ENCODE measurements around the gene PERM1. TPM values are rescaled to one million over a fixed set of nuclear protein-coding genes. Genes with fewer than 3 reads are reported as not detected.

Gene PERM1
- total and polyA plus RNA-seq, 9 of the 15 experiments (the other 6 are each of a cell fraction or from before 2014, with no cell fraction given), result not detected

GRCh38 chr1:1000357-1001056 lies 18.6 kb upstream of the PERM1 start (continued):
- TF ChIP-seq, protein P1, sequence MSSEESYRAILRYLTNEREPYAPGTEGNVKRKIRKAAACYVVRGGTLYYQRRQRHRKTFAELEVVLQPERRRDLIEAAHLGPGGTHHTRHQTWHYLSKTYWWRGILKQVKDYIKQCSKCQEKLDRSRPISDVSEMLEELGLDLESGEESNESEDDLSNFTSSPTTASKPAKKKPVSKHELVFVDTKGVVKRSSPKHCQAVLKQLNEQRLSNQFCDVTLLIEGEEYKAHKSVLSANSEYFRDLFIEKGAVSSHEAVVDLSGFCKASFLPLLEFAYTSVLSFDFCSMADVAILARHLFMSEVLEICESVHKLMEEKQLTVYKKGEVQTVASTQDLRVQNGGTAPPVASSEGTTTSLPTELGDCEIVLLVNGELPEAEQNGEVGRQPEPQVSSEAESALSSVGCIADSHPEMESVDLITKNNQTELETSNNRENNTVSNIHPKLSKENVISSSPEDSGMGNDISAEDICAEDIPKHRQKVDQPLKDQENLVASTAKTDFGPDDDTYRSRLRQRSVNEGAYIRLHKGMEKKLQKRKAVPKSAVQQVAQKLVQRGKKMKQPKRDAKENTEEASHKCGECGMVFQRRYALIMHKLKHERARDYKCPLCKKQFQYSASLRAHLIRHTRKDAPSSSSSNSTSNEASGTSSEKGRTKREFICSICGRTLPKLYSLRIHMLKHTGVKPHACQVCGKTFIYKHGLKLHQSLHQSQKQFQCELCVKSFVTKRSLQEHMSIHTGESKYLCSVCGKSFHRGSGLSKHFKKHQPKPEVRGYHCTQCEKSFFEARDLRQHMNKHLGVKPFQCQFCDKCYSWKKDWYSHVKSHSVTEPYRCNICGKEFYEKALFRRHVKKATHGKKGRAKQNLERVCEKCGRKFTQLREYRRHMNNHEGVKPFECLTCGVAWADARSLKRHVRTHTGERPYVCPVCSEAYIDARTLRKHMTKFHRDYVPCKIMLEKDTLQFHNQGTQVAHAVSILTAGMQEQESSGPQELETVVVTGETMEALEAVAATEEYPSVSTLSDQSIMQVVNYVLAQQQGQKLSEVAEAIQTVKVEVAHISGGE (CRISPR knock-in tag; IDR thresholded peaks at IDR 0.05), result peak in 1 of 3 experiments; percentile 76; a peak in 2 of 6 replicates
- TF ChIP-seq IRF2 (CRISPR knock-in tag; IDR thresholded peaks at IDR 0.05) (peak; percentile 92), POLR2AphosphoS5 (IDR thresholded peaks at IDR 0.05; ENCODE audit: control insufficient read depth, insufficient read depth, low read depth, low read length) (0 out of 2 replicates have a peak, but pooled peaks have one; percentile 24), CBFA2T2 (conservative IDR thresholded peaks at IDR 0.05) (peak; percentile 46; the same call in 1 of the 2 replicates), PKNOX1 (IDR thresholded peaks at IDR 0.05) (no peak), CREM (IDR thresholded peaks at IDR 0.05; ENCODE audit: low read depth) (peak; percentile 100), ZBTB9 (CRISPR knock-in tag; IDR thresholded peaks at IDR 0.05) (peak; percentile 92), MAX (CRISPR knock-in tag; IDR thresholded peaks at IDR 0.05) (peak; percentile 100), CHCHD3 (CRISPR knock-in tag; IDR thresholded peaks at IDR 0.05) (no peak), FOXO4 (CRISPR knock-in tag; IDR thresholded peaks at IDR 0.05) (0 out of 2 replicates have a peak, but pooled peaks have one; percentile 51), NEUROD1 (IDR thresholded peaks at IDR 0.05; ENCODE audit: borderline replicate concordance, low read depth, low read length, partially characterized antibody) (peak; percentile 35), SMARCA4 (IDR thresholded peaks at IDR 0.05) (0 out of 2 replicates have a peak, but pooled peaks have one; percentile 14), SAP30 (IDR thresholded peaks at IDR 0.05; ENCODE audit: borderline replicate concordance, insufficient read depth, low read depth, low read length, poor library complexity, severe bottlenecking) (peak; percentile 50), NRF1 (conservative IDR thresholded peaks at IDR 0.05 in 1 of 2, IDR thresholded peaks at IDR 0.05 in 1 of 2) (peak; percentile 66 to 77), ILF3 (IDR thresholded peaks at IDR 0.05; ENCODE audit: borderline replicate concordance) (no peak; the same call in 1 of the 2 replicates)
- TF ChIP-seq, protein P2, sequence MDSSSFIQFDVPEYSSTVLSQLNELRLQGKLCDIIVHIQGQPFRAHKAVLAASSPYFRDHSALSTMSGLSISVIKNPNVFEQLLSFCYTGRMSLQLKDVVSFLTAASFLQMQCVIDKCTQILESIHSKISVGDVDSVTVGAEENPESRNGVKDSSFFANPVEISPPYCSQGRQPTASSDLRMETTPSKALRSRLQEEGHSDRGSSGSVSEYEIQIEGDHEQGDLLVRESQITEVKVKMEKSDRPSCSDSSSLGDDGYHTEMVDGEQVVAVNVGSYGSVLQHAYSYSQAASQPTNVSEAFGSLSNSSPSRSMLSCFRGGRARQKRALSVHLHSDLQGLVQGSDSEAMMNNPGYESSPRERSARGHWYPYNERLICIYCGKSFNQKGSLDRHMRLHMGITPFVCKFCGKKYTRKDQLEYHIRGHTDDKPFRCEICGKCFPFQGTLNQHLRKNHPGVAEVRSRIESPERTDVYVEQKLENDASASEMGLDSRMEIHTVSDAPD (CRISPR knock-in tag; IDR thresholded peaks at IDR 0.05), result no peak

Measured in K562 (cell line).